ENCODE measurements around the gene CCDC167. TPM values are rescaled to one million over a fixed set of nuclear protein-coding genes. Genes with fewer than 3 reads are reported as not detected.
A peak's percentile ranks its signal among the peaks of the same experiment; 100 is the strongest.

Gene CCDC167
- polyA plus RNA-seq, 1 donor from 2014 or later: 207 TPM

DNA sequence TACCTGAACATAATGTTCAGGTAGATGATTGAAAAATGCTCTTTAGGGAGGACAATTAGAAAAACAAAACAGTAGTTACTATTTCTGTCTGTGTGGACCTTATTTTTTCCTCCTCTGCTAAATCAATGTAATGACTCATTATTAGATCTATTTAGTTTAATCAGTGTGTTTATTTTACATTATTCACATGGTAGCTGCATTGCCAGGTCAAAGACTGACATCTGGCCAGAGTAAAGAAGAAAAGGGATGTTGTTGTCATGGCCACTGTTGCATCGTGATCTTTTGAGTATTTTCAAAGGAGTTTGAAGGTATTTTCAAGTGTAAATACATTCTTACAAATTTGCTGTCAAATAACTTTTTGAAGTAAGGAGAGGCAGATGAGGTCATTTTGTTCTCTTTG is 60.8 kb downstream of the CCDC167 start:
- H3K4me2 ChIP-seq (ENCODE audit: low read length): no peak overlapping the region
- no peak overlapping the region for H3K9ac ChIP-seq (ENCODE audit: low read length)
- peaks cover 13% of the 10 kb centered on the region for H3K79me2 ChIP-seq (replicated peaks; ENCODE audit: insufficient read depth, low read length)
- no peaks in the 10 kb centered on the region for H4K20me1 ChIP-seq (ENCODE audit: insufficient read depth)
- H3K9me2 ChIP-seq (ENCODE audit: insufficient read depth, low read length): no peaks in the 10 kb centered on the region
- no peak overlapping the region for H2AFZ ChIP-seq (ENCODE audit: low read depth, low read length)
- no peaks in the 10 kb centered on the region for H3F3A ChIP-seq (ENCODE audit: insufficient read depth, low read length, poor library complexity, severe bottlenecking)
- no peak overlapping the region for H3K4me3 ChIP-seq (ENCODE audit: low read length)
- TF ChIP-seq TAF1 (IDR thresholded peaks at IDR 0.05; ENCODE audit: low read depth): no peak
- TF ChIP-seq MXI1 (conservative IDR thresholded peaks at IDR 0.05; ENCODE audit: poor library complexity, severe bottlenecking): no peak
- no peak for TF ChIP-seq CTCF (IDR thresholded peaks at IDR 0.05; ENCODE audit: poor library complexity, severe bottlenecking)
- no peak for TF ChIP-seq EZH2 (IDR thresholded peaks at IDR 0.05; ENCODE audit: borderline replicate concordance, insufficient read depth, low read length, poor library complexity, severe bottlenecking)
- TF ChIP-seq RAD21 (conservative IDR thresholded peaks at IDR 0.05): no peak
- peaks cover 7% of the 10 kb centered on the region for H3K36me3 ChIP-seq (ENCODE audit: insufficient read depth, low read length)
- H3K9me3 ChIP-seq (ENCODE audit: low read length): no peaks in the 10 kb centered on the region
- H3K27ac ChIP-seq (ENCODE audit: low read length): no peak overlapping the region
- H3K27me3 ChIP-seq (ENCODE audit: insufficient read depth, low read depth, low read length): no peaks in the 10 kb centered on the region

DNA sequence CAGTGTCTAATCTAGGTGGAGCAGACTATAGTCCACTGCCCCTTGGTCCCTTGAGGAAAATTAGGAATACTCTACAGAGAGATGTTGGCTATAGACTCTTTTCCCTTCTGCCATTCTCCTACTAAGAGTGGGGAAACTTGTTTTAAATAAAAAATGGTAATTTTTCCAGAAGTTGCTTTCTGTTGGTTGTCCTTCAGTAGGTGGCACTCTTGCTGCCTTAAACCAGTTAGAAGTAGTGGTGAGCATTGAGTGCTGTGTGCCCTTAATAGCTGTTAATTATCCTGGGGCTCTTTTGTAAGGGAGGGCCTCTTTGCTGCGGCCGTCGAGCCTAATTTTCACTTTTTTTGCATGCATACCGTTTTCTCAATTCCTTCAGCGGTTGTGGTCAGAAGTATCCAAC is 63.9 kb downstream of the CCDC167 start:
- Histone ChIP-seq H3K9me2 (ENCODE audit: insufficient read depth, low read length) (no peaks in the 10 kb centered on the region), H3K27me3 (ENCODE audit: insufficient read depth, low read depth, low read length) (no peaks in the 10 kb centered on the region), H4K20me1 (ENCODE audit: insufficient read depth) (no peaks in the 10 kb centered on the region), H3K79me2 (replicated peaks; ENCODE audit: insufficient read depth, low read length) (peaks cover 18% of the 10 kb centered on the region), H3K27ac (ENCODE audit: low read length) (no peak overlapping the region), H3K4me3 (ENCODE audit: low read length) (peak overlapping the region; percentile 23), H3K9ac (ENCODE audit: low read length) (no peak overlapping the region), H3F3A (ENCODE audit: insufficient read depth, low read length, poor library complexity, severe bottlenecking) (no peaks in the 10 kb centered on the region), H3K4me2 (ENCODE audit: low read length) (no peak overlapping the region), H2AFZ (ENCODE audit: low read depth, low read length) (no peak overlapping the region), H3K9me3 (ENCODE audit: low read length) (no peaks in the 10 kb centered on the region), H3K36me3 (ENCODE audit: insufficient read depth, low read length) (peaks cover 7% of the 10 kb centered on the region)
- no peak for TF ChIP-seq REST (IDR thresholded peaks at IDR 0.05; ENCODE audit: borderline replicate concordance)
- no peak for TF ChIP-seq MXI1 (conservative IDR thresholded peaks at IDR 0.05; ENCODE audit: poor library complexity, severe bottlenecking)
- no peak for TF ChIP-seq CTCF (IDR thresholded peaks at IDR 0.05; ENCODE audit: poor library complexity, severe bottlenecking)
- TF ChIP-seq EZH2 (IDR thresholded peaks at IDR 0.05; ENCODE audit: borderline replicate concordance, insufficient read depth, low read length, poor library complexity, severe bottlenecking): no peak
- no peak for TF ChIP-seq TAF1 (IDR thresholded peaks at IDR 0.05; ENCODE audit: low read depth)
- no peak for TF ChIP-seq EP300 (conservative IDR thresholded peaks at IDR 0.05; ENCODE audit: poor library complexity, severe bottlenecking)
- TF ChIP-seq SMC3 (conservative IDR thresholded peaks at IDR 0.05; ENCODE audit: poor library complexity): no peak
- no peak for TF ChIP-seq POLR2AphosphoS5 (IDR thresholded peaks at IDR 0.05)

Measured in neural cell (in vitro differentiated cells).